ENCODE measurements around the gene DUSP21.
"Not testable (repeated sequence)": the region's sequence is repeated elsewhere in the genome, so short reads cannot be mapped to it uniquely, and the experiment has no call there.

The DUSP21 gene

DNA sequence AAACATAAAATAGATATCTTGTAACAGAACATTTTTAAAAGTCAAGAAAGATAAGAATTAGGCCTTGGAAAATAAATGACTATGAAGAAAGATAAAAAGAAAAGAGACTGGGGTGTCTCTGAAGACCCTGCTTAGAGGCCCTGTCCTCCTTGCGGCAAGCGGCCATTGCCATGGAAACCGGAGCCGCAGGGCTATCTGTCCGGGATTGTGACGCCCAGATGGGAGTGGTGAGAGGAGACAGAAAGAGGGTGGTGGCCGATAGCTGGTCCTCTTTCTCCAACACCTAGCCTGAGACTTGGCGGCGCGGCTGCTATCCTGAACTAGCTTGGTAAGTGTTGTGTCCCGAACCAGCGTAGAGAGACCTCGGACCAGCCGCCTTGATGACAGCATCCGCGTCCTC is at the start of gene DUSP21:
Gene DUSP21, plus strand, starts transcription at position 269 of the 400 bp plus-strand sequence. Its CDS starts 112 bp downstream, at position 381.
- peak; percentile 75 to 87 for DNase-seq
- TF ChIP-seq POLR2A (IDR thresholded peaks at IDR 0.05; ENCODE audit: low read length) = no peak
- no peak for TF ChIP-seq GATA1 (IDR thresholded peaks at IDR 0.05; ENCODE audit: low read depth, low read length)

GRCh38 chrX:44795945-44796450 is 47.8 kb upstream of the DUSP21 start:
- DNase-seq = no peak
- TF ChIP-seq POLR2A (IDR thresholded peaks at IDR 0.05; ENCODE audit: low read length) = no peak
- TF ChIP-seq GATA1 (IDR thresholded peaks at IDR 0.05; ENCODE audit: low read depth, low read length) = no peak

- TF ChIP-seq POLR2A (IDR thresholded peaks at IDR 0.05; ENCODE audit: low read length) = no peak
- TF ChIP-seq GATA1 (IDR thresholded peaks at IDR 0.05; ENCODE audit: low read depth, low read length) = no peak
- DNase-seq = no peak
These were observed 41.2 kb upstream of the DUSP21 start for GRCh38 chrX:44802613-44803012.

DNA sequence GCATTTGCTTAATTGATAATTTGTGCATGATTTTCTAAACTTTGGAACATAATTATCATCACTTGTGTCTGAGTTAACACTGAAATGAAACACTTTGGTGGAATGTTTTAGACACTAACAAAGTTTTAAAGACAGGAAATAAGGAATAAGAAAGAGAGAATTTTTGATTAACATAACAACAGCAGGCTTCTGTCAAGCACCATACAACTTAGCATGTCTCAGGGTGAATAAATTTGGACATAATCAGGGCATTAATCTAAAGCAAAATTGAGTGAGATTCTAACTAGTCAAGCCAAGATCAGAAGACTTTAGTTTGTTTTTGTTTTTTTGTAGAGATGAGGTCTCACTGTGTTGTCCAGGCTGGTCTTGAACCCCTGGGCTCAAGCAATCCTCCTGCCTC is 28.1 kb upstream of the DUSP21 start:
- no peak for DNase-seq
- TF ChIP-seq POLR2A (IDR thresholded peaks at IDR 0.05; ENCODE audit: low read length) (no peak), GATA1 (IDR thresholded peaks at IDR 0.05; ENCODE audit: low read depth, low read length) (no peak)

DNA sequence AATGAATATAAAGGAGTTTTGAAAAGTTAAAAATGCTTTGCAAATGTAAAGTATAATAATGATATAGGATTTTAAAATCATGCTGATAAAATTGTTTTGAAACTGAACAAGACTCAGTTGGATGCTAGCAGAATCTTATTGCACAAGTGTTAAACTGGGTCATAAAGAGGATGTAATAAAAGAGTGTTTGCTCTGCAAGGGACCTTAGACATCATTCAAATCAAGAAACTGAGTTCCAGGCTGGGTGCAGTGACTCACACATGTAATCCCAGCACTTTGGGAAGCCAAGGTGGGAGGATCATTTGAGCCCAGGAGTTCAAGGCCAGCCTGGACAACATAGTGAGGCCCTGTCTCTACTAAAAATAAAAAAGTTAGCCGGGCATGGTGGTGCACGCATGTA is 27.5 kb upstream of the DUSP21 start:
- TF ChIP-seq GATA1 (IDR thresholded peaks at IDR 0.05; ENCODE audit: low read depth, low read length) (no peak), POLR2A (IDR thresholded peaks at IDR 0.05; ENCODE audit: low read length) (no peak)
- no peak for DNase-seq

GRCh38 chrX:44817029-44817428 is 26.8 kb upstream of the DUSP21 start:
- no peak for TF ChIP-seq POLR2A (IDR thresholded peaks at IDR 0.05; ENCODE audit: low read length)
- TF ChIP-seq GATA1 (IDR thresholded peaks at IDR 0.05; ENCODE audit: low read depth, low read length) = no peak
- DNase-seq = no peak

DNA sequence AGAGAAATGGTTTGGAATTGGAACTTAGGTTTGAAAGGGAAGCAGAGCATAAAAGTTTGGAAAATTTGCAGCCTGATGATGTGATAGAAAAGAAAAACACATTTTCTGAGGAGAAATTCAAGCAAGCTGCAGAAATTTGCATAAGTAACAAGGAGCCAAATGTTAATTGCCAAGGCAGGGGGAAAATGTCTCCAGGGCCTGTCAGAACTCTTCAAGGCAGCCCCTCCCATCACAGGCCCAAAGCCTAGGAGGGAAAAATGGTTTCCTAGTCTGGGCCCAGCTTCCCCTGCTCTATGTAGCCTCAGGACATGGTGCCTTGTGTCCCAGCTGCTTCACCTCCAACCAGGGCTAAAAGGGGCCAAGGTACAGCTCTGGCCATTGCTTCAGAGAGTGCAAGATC is 21.2 kb upstream of the DUSP21 start:
- DNase-seq = no peak
- TF ChIP-seq POLR2A (IDR thresholded peaks at IDR 0.05; ENCODE audit: low read length) (no peak), GATA1 (IDR thresholded peaks at IDR 0.05; ENCODE audit: low read depth, low read length) (no peak)

DNA sequence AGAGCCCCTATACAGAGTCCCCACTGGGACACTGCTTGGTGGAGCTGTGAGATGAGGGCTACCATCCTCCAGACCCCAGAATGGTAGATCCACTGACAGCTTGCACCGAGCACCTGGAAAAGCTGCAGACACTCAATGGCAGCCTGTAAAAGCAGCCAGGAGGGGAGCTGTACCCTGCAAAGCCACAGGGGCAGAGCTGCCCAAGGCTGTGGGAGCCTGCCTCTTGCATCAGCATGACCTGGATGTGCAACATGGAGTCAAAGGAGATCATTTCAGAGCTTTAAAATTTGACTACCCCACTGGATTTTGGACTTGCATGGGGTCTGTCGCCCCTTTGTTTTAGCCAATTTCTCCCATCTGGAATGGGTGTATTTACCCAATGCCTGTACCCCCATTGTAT is 20.6 kb upstream of the DUSP21 start:
- DNase-seq = not testable (repeated sequence)

- TF ChIP-seq GATA1 (IDR thresholded peaks at IDR 0.05; ENCODE audit: low read depth, low read length) (no peak), POLR2A (IDR thresholded peaks at IDR 0.05; ENCODE audit: low read length) (no peak)
- peak; percentile 0 to 5 for DNase-seq
These were observed 15.7 kb upstream of the DUSP21 start for GRCh38 chrX:44828008-44828605.

DNA sequence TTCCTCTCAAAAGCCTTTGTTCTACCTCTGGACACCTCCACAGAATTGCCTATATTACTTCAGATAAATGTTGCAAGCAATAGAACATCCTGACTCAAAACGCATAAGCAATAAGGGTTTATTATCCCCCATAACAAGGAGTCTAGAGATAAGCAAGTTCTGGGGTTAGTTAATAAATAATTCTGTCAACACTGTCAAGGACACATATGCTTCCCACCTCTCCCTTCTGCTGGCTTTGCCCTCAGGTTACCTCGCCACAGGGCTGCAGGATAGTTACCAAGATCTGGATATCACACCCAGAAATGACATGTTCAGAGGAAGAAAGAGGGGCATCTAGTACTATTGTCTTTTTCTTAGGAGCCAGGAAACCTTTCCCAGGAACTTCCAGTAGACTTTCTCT is 14.0 kb upstream of the DUSP21 start:
- DNase-seq = no peak
- no peak for TF ChIP-seq POLR2A (IDR thresholded peaks at IDR 0.05; ENCODE audit: low read length)
- no peak for TF ChIP-seq GATA1 (IDR thresholded peaks at IDR 0.05; ENCODE audit: low read depth, low read length)

GRCh38 chrX:44842550-44843317 is 1.1 kb upstream of the DUSP21 start:
- TF ChIP-seq POLR2A (IDR thresholded peaks at IDR 0.05; ENCODE audit: low read length) (no peak), GATA1 (IDR thresholded peaks at IDR 0.05; ENCODE audit: low read depth, low read length) (no peak)
- peak in 1 of 2 experiments; percentile 13 for DNase-seq

DNA sequence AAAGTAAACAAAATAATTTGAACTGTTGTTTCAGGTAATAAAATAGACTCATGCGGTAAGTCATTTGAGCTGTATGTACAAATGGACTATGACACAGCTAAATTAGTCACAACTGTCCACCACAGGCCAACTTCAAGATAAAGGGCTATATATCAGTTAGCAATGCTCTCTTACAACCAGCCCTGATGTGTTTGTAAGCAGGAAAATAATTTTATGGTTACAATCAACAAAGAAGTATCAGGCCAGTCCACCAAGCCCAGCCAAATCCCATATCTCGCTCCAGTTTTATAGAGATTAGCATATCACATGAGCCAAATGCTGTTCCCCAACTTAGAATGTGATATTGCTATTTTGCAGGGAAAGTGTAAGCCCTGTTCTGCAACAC is 511 bp upstream of the DUSP21 start:
- peak; percentile 74 to 90 for DNase-seq
- no peak for TF ChIP-seq GATA1 (IDR thresholded peaks at IDR 0.05; ENCODE audit: low read depth, low read length)
- peak; percentile 25 for TF ChIP-seq POLR2A (IDR thresholded peaks at IDR 0.05; ENCODE audit: low read length)

GRCh38 chrX:44844204-44844603 is 383 bp downstream of the DUSP21 start:
- no peak for DNase-seq
- TF ChIP-seq GATA1 (IDR thresholded peaks at IDR 0.05; ENCODE audit: low read depth, low read length) (no peak), POLR2A (IDR thresholded peaks at IDR 0.05; ENCODE audit: low read length) (no peak)

DNA sequence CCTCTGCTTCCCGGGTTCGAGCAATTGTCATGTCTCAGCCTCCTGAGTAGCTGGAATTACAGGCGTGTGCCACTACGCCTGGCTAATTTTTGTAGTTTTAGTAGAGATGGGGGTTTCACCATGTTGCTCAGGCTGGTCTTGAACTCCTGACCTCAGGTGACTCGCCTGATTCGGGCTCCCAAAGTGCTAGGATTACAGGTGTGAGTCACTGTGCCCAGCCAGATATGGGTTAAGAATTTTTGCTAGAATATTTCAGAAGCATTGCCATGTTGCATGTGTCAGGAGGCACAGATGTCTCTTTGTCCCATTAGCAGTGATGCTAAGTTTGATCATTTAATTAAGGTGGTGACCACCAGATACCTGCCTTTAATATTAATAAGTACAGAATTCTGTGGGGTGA is 7.1 kb downstream of the DUSP21 start:
- not testable (repeated sequence) for DNase-seq

- no peak for TF ChIP-seq GATA1 (IDR thresholded peaks at IDR 0.05; ENCODE audit: low read depth, low read length)
- no peak for TF ChIP-seq POLR2A (IDR thresholded peaks at IDR 0.05; ENCODE audit: low read length)
- peak; percentile 24 to 25 for DNase-seq
These were observed 27.4 kb downstream of the DUSP21 start for GRCh38 chrX:44871114-44871645.

Data from erythroblast (primary cell).